GM15510 (cell line): ENCODE data around the gene ALDH5A1.

Experiments used
- POLR2A ChIP-seq: IDR thresholded peaks from 3 replicates; pipeline ENCODE4 v1.6.1; 2011; ENCODE audit warnings: borderline replicate concordance; ENCODE audit not compliant: insufficient read length; ENCODE audit errors: extremely low read depth

ALDH5A1 gene

GRCh38 chr6:24539416-24539815, 44.6 kb downstream of the ALDH5A1 start:
- TF ChIP-seq POLR2A = no peak

- no peak for TF ChIP-seq POLR2A
Observed at GRCh38 chr6:24540197-24540596, 45.4 kb downstream of the ALDH5A1 start.

GRCh38 chr6:24543683-24544082, 48.9 kb downstream of the ALDH5A1 start:
- no peak for TF ChIP-seq POLR2A

- no peak for TF ChIP-seq POLR2A
Observed at GRCh38 chr6:24545183-24545582, 50.4 kb downstream of the ALDH5A1 start.

- no peak for TF ChIP-seq POLR2A
Observed at GRCh38 chr6:24545691-24546090, 50.9 kb downstream of the ALDH5A1 start.

- no peak for TF ChIP-seq POLR2A
Observed at GRCh38 chr6:24546439-24546838, 51.7 kb downstream of the ALDH5A1 start.

- no peak for TF ChIP-seq POLR2A
Observed at GRCh38 chr6:24547243-24547642, 52.5 kb downstream of the ALDH5A1 start.

GRCh38 chr6:24549158-24549557, 54.4 kb downstream of the ALDH5A1 start:
- TF ChIP-seq POLR2A = no peak

GRCh38 chr6:24549674-24550353, 55.0 kb downstream of the ALDH5A1 start:
- TF ChIP-seq POLR2A = no peak

GRCh38 chr6:24551139-24551538, 56.4 kb downstream of the ALDH5A1 start:
- TF ChIP-seq POLR2A = no peak

- TF ChIP-seq POLR2A = no peak
Observed at GRCh38 chr6:24554474-24554873, 59.7 kb downstream of the ALDH5A1 start.

GRCh38 chr6:24558516-24558915, 63.7 kb downstream of the ALDH5A1 start:
- TF ChIP-seq POLR2A = no peak

- no peak for TF ChIP-seq POLR2A
Observed at GRCh38 chr6:24564081-24564480, 69.3 kb downstream of the ALDH5A1 start.

GRCh38 chr6:24565196-24565595, 70.4 kb downstream of the ALDH5A1 start:
- TF ChIP-seq POLR2A = no peak

- TF ChIP-seq POLR2A = no peak
Observed at GRCh38 chr6:24566020-24566767, 71.4 kb downstream of the ALDH5A1 start.

GRCh38 chr6:24568683-24569082, 73.9 kb downstream of the ALDH5A1 start:
- TF ChIP-seq POLR2A = no peak
